Measurements from ENCODE around the gene PTGIR.

GRCh38 chr19:46633130-46633529, 8.2 kb upstream of the PTGIR start:
- TF ChIP-seq HDGF (IDR thresholded peaks at IDR 0.05; ENCODE audit: borderline replicate concordance), result no peak
- TF ChIP-seq FOXM1 (IDR thresholded peaks at IDR 0.05; ENCODE audit: borderline replicate concordance), result no peak
- TF ChIP-seq L3MBTL2 (conservative IDR thresholded peaks at IDR 0.05), result no peak
- TF ChIP-seq SP1 (IDR thresholded peaks at IDR 0.05), result no peak

Data from HEK293T (cell line).